HG02852 (cell line): ENCODE data around the gene GPD2.
"Not testable (repeated sequence)": the region's sequence is repeated elsewhere in the genome, so short reads cannot be mapped to it uniquely, and the experiment has no call there.

Experiments
- ATAC-seq: cut with Tn5 transposase; IDR thresholded peaks from one replicate; pipeline ENCODE4 v1.9.1; 2021; ENCODE audit warnings: mild to moderate bottlenecking, moderate library complexity; ENCODE audit not compliant: unreplicated experiment

Gene GPD2

GRCh38 chr2:156522864-156523440 lies 86.8 kb downstream of the GPD2 start:
- no peak for ATAC-seq

DNA sequence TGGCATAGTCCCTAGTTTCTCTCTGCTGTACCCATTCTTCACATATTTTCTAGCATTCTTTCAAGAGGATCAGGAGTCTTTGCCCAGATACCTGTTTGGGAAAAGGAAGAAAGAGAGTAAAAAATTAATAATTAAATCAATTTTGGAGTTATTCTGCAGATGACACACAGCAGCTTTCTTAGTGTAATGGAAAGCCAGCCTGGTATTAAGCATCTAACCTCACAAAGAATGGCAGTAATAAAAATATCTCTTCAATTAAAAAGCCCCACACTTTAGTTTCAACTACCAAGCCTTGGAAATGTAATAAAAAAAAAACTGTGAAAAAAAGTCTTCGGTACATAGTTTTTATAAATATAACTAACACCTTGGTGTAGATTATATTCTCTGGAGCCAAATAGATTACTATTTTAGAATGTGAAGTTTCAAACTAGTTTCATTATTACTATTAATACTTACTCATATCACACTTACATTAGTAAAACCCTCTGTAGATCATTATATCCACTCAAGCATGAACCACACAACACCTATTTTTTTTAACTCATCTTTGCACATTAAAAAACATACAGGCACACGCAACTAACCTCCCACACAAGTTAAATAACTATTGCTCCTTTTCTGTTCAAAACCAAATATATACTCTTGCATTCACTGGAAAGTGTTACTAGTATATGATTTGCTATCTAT lies 90.9 kb downstream of the GPD2 start:
- ATAC-seq, result peak; percentile 95

- ATAC-seq, result not testable (repeated sequence)
Observed at GRCh38 chr2:156528583-156528982, 92.4 kb downstream of the GPD2 start.

DNA sequence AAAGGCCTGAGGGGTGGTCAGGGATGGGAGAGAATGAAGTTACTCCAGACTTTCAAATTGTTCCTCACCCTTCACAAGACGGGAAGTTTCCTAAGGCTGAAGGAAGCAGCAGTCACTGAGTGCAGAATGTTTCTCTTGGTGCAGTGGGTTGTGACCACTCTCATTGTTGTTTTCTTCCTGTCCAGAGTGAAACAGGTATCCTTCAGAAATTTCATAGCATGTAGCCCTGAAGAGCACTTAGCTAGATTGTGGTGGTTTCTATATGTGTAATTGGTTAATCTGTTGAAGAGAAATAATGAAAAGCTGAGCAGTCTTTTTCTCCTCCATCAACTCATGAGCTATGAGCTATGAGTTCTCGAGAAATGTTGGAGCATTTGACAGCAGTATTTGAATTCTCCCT lies 96.8 kb downstream of the GPD2 start:
- ATAC-seq, result peak; percentile 64

DNA sequence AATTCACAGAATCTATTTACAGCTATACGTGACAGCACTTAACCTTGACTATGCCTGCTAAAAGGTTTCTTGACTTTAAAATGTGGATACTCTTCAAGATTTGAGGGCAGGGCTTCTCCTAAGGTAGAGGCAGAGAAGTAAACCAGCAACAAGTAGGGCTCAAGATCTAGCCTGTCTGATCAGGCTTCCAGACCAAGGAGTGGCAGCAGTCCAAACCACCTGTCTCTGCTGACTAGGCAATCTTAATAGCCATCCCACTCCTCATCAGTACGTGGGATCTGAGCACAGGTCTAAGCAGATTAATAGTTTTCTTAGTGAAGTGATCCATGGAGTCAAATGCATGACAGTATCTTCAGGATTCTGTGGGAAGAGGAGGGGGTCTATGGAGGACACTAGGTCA lies 100.4 kb downstream of the GPD2 start:
- no peak for ATAC-seq

GRCh38 chr2:156537141-156537540 lies 101.0 kb downstream of the GPD2 start:
- ATAC-seq, result no peak

DNA sequence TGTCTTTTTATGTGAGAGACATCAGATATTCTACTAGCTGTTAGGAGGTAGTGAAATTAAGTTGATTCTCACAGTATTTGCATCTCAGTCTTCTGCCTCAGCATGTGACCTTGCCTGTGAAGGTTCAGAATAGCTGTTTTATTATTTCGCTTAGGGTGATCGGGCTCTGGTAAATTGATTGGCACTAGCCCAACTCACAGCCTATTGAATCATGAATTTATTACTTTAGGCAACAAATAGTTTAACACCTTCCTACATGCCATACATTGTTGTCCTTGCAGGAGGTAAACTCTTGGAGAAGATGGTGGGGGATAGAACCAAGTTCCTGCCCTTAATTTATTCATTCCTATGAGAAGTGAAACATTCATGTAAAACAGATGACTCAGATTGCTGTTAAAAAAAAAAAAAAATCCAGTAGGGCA lies 101.9 kb downstream of the GPD2 start:
- peak; percentile 69 for ATAC-seq

DNA sequence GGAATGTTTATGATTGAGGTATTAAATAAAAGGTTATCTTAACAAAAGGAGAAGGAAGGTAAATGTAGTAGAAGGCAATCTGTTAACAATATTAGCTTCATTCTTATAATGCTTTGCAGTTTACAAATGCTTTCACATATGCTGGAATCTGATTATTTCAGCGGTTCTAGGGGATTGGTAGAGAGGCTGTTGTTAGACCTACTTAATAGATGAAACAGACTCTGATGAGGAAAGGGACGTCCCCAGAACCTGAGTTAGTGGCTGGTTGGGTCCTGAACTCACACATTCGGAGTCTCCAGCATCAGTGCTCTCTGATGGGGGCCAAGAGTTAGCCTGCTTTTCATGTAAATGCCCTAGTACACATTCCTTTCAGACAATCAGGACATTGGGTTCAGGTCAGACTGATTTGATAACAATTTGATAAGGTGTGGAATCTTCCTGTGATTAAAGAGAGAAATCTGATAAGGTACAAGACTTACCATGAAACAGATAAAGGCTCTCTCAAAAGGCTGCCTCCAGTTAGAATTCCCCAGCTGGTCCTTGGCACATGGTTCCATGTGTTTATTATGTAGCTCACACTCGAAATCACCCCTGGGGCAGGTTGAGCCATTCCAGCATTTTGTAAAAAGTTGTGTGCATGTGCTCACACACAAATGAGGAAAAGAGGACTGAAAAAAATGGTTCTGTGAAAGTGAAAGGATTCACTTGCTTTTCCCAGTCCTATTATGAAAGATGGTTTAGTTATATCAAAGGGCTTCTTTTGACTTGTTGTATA lies 103.1 kb downstream of the GPD2 start:
- no peak for ATAC-seq

- ATAC-seq, result no peak
Observed at GRCh38 chr2:156540706-156541105, 104.5 kb downstream of the GPD2 start.

- no peak for ATAC-seq
Observed at GRCh38 chr2:156541229-156541628, 105.0 kb downstream of the GPD2 start.

DNA sequence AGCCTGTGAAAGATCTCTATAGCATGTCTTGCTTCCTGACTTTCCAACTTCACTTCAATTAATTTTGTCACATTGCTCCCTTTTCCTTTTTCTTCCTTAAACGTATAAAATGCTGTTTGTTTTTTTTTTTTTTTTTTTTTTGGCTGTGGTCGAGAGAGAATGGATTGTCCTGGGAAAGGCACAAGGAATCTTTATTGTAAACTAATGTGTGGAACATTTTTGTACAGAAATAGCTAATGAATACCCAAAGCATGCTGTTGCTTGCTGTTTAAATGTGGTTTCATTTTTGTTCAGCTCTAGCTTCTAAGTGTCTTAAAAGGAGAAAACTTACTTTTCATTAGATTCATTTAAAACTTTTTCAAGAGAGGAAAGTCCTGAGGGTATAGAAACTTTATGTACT lies 105.5 kb downstream of the GPD2 start:
- ATAC-seq, result no peak

- no peak for ATAC-seq
Observed at GRCh38 chr2:156548413-156548812, 112.2 kb downstream of the GPD2 start.

DNA sequence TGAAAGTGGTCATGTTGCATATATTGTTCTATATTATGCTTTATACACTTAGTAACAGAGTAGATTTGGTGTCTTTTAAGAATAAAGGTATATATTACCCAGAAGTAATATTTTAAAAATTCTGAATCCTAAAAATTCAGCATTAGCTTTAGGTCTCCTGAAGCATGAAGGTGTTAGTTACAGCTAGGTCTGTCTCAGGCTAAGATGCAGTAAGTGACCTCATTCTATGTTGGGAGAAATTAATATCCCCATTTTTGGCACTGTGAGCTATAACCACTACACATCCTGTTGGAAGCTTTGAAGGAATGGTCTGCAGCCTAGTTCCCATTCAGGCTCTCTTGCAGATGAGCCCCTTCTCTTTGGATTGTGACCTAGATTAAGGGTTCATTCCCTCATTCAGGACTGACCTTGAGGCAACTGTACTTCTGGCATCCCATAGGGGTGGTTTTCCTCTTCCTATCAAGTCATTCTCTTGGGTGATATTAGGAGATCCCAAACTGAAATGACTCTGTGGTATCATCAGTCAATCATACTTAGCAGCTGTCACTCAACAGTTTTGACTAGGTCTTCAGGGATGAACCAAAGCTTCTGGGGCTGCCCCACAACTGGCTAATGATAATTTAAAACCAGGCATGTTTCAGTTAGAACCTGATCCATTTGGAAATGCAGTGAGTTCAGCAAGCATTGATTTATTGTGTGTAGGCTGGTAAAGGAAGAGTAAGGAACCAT lies 117.7 kb downstream of the GPD2 start:
- no peak for ATAC-seq

DNA sequence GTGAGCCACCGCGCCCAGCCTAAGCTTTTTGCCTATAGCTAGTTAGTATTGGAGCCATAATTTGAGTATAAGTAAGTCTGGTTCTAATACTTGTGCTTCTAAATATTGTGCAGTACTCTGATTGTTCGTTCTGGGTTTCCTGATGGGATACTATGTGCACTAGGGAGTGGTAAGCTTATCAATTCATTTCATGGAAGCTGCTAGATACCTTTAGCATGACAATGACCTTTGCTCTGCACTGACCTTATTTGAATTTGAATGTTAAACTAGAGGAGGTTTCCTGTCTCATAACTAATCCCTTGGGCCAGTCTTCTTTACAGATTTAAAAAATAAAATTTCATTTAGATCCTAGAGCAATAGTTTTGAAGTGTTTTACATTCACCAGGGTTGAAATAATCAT lies 125.1 kb downstream of the GPD2 start:
- no peak for ATAC-seq

- no peak for ATAC-seq
Observed at GRCh38 chr2:156562124-156562523, 125.9 kb downstream of the GPD2 start.

- ATAC-seq, result no peak
Observed at GRCh38 chr2:156563994-156564753, 128.0 kb downstream of the GPD2 start.

DNA sequence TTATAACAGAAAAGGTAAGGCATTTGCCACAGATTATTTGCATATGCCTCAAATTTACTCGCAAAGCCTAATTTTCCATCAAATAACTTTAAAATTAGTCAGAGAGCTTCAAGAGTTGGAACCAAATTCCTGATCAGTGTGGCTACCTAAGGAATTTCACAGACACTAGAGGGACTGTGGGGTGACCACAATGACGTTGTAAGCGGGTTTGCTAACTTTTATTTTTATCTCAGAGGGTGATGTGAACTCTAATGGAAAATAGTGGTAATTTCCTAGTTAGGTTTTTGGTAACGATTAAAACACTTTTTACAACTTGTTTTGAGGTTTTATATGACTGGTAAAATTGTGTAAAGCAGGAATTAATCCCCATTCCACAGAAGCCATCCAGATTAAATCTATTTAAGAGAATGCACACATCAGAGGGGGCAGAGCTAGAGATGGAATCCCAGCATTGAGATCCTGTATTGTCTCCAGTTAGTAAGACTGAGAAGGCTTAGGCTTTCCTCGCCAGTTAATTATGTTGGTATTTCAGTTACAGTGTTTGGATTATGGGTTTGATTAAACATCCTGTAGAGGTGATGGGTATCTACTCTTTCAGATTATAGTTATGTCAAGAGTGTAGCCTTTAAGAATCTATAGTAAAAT lies 129.0 kb downstream of the GPD2 start:
- ATAC-seq, result no peak

DNA sequence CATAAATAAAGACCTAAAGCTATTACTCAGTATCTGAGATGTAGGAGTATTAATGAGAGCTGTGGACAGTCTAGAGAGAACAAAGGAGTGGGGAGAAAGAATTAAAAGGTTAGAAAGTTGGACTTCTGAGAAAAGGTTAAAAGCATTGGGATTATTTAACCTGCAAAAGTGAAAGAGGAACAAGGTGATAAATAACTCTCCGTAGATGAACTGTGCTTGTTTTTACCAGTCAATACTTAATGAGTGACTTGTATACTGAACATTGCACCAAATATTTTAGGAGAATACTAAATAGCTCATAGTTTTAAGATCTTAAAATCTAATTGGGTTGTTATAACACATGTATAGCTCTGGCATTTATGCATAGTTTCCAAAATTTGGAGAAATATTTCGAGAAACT lies 137.5 kb downstream of the GPD2 start:
- ATAC-seq, result peak; percentile 60

DNA sequence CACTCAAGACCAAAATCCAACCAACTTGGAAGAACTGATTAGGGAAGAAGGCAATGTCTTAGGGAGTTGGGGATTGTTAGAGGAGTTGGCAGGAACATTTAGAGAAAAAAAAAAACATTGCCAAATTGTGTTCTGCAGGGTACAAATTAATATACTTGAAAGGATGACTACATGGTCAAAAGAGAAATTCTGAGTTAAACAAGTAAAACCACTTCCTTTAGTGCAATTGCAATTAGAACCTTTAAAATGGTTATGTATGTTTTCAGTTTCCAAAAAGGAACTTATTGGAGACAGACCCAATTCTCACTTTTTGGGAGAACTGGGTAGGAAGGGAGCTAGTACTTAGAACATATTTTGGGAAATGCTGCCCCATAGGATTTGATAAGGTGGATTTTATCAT lies 137.9 kb downstream of the GPD2 start:
- ATAC-seq, result no peak

GRCh38 chr2:156576005-156576404 lies 139.8 kb downstream of the GPD2 start:
- no peak for ATAC-seq
